HG03159 (cell line): ENCODE data around the gene SBNO2.

Source experiments
- ATAC-seq: cut with Tn5 transposase; IDR thresholded peaks from one replicate; pipeline ENCODE4 v1.9.1; 2021; ENCODE audit warnings: mild to moderate bottlenecking, moderate library complexity; ENCODE audit not compliant: unreplicated experiment

Gene SBNO2, protein sequence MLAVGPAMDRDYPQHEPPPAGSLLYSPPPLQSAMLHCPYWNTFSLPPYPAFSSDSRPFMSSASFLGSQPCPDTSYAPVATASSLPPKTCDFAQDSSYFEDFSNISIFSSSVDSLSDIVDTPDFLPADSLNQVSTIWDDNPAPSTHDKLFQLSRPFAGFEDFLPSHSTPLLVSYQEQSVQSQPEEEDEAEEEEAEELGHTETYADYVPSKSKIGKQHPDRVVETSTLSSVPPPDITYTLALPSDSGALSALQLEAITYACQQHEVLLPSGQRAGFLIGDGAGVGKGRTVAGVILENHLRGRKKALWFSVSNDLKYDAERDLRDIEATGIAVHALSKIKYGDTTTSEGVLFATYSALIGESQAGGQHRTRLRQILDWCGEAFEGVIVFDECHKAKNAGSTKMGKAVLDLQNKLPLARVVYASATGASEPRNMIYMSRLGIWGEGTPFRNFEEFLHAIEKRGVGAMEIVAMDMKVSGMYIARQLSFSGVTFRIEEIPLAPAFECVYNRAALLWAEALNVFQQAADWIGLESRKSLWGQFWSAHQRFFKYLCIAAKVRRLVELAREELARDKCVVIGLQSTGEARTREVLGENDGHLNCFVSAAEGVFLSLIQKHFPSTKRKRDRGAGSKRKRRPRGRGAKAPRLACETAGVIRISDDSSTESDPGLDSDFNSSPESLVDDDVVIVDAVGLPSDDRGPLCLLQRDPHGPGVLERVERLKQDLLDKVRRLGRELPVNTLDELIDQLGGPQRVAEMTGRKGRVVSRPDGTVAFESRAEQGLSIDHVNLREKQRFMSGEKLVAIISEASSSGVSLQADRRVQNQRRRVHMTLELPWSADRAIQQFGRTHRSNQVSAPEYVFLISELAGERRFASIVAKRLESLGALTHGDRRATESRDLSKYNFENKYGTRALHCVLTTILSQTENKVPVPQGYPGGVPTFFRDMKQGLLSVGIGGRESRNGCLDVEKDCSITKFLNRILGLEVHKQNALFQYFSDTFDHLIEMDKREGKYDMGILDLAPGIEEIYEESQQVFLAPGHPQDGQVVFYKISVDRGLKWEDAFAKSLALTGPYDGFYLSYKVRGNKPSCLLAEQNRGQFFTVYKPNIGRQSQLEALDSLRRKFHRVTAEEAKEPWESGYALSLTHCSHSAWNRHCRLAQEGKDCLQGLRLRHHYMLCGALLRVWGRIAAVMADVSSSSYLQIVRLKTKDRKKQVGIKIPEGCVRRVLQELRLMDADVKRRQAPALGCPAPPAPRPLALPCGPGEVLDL (N-terminal part only)

DNA sequence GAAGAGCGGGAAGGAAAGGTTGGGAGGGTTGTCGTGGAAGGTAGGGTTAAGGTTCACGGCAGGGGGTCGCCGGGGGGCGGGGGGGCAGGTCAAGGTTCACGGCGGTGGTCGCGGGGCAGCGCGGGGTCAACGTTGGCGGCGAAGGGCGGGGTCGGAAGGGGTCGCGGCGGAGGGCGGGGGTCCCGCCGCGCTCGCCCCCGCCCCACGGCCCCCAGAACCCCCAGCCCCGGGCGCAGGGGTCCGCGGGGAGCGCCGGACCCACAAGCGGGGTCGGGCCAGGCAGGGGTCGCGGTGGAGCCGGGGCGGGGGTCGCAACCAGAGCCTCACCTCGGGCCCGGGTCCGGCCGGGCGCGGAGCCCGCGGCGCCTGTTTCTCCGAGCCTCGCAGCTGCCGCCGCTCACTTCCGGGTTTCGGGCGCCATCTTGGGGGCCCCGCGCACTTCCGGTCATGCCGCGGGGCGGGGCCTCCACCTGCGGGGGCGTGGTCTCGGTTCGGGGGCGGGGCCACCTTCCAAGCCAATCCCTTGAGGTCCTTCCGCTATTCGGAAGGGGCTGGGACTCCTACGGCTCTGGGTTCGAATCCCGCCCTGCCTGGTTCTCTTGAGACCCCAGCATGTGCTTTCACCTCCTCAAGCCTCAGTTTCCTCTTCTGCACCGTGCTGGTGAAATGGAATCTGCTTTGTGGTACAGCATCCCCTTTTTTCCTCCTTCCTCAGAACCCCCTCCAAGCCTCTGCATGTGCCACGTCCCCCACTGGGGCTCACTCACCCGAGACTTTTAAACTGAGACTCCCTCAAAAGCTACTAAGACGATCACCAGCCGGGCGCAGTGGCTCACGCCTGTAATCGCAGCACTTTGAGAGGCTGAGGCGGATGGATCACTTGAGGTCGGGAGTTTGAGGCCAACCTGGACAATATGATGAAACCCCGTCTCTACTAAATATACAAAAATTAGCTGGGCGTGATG lies at the start of gene SBNO2:
TSS of gene SBNO2 (minus strand) at position 424 of the 965 bp plus-strand sequence. CDS start 19,992 bp downstream, outside the sequence.
- ATAC-seq: peak; percentile 65

DNA sequence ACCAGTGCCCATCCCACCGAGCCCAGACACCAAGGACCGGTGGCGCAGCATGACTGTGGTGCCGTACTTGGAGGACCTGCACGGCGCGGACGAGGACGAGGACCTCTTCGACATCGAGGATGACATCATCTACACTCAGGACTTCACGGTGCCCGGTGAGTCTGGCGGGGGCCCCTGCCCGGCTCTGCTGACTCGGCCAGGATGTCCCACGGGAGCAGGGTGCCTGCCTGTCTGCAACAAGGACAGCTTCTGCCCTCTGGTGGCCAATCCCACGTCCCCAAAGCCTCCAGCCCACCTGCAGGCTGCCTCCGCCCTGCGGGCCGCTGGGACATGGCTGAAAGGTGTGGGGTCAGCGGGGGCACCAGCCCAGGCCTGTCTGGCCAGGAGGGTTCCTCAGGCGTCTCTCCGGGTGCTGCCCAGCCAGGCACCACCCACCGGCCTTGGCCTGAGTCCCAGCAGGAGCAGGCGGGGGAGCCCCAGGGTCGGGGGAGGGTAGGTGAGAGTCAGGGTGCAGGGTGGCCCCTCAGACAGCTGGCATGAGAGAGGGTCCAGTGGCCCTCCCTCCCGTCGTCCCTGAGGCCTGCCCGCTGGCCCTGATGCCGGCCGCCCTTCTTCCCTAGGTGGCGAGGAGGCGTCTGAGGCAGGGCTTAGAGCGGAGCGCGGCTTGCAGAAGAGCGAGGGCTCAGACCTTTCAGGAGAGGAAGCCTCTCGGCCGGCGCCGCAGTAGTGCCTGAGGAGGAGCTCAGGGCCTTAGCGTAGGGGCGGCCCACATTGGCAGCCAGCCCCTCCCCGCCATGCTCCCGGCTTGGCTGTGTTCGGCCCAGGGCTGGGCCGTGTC lies 49.2 kb upstream of the SBNO2 start:
- no peak for ATAC-seq

DNA sequence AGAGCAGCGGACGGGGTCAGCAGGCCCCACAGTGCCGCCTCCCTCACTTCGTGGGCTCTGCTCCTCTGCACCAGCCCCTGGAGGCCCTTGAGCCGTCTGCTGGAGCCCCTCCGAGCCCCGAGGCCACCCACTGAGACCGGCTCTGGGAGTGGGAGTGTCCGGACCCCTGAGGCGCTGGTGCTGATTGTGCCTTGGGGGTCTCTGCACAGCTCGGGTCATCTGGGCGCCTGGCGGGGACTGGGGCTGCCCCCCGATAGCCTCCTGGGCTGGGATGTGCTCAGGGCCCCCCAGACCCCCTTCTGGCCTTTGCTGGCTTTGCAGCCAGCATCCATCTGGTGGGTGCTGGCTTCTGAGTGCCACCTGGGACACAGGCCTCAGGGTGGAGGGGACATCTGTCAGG lies 48.3 kb upstream of the SBNO2 start:
- ATAC-seq: no peak

DNA sequence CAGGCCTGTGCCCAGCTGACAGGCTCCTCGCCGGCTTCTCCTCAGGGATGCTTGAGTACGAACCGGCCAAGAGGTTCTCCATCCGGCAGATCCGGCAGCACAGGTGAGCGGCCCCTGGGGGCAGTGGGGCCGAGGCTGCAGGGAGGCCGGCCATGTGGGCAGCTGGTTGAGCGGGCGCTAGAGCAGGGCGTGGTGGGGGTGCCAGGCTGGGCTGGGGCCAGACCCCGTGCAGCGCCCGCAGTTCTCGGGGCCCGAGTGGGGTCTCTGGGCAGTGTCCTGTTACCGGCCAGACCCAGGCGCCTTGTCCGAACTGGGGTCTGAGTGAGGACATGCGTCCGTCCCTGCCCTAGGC lies 47.8 kb upstream of the SBNO2 start:
- ATAC-seq: no peak

DNA sequence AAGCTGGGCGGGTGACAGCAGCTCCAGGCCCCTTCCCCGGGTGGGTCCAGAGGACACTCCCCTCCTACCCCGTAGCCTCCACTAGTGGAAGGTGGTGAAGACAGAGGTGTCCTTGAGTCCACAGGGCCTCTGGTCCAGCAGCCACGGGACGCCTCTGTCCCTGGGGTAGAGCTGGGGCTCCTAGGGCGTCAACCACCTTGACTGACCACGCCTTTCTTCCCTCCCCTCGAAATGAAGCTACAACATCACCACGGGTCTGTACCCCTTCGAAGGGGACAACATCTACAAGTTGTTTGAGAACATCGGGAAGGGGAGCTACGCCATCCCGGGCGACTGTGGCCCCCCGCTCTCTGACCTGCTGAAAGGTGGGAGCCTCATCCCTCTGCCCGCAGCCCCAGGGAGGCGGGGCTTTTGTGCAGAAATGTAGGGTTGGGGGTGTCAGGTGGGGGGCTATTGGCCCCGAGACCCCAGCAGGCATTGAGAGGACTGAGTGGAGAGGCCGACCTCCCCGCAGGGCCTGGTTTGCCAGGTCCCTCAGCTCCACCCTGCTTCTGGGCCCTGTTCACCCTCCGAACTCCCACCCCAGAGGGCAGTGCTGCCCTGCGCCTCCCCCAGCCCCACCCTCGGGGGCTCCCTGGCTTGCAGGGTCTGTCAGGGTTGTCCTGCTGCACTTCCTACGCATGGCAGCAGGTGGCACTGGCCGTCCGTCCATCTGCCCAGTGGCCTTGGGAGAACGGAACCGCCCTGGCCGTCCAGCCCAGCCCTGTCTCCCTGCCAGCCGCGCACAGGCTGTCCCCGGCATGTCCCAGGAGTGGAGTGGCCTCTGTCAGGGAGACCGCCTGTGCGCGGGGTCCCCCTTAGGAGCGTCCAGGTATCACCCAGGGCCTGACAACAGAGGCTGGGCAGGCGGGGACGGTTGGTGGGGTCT lies 47.2 kb upstream of the SBNO2 start:
- ATAC-seq: no peak

DNA sequence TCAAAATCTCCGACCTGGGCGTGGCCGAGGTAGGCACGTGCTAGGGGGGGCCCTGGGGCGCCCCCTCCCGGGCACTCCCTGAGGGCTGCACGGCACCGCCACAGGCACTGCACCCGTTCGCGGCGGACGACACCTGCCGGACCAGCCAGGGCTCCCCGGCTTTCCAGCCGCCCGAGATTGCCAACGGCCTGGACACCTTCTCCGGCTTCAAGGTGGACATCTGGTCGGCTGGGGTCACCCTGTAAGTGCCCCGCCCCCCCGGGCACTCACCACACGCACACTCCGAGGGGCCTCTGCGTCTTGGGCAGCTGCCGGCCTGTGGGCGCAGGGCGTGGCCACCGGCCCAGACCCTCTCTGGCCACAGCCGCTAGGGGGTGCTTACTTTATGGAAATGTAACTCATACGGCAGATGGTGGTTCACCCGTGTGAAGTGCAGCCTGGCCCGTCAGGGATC lies 46.4 kb upstream of the SBNO2 start:
- no peak for ATAC-seq

DNA sequence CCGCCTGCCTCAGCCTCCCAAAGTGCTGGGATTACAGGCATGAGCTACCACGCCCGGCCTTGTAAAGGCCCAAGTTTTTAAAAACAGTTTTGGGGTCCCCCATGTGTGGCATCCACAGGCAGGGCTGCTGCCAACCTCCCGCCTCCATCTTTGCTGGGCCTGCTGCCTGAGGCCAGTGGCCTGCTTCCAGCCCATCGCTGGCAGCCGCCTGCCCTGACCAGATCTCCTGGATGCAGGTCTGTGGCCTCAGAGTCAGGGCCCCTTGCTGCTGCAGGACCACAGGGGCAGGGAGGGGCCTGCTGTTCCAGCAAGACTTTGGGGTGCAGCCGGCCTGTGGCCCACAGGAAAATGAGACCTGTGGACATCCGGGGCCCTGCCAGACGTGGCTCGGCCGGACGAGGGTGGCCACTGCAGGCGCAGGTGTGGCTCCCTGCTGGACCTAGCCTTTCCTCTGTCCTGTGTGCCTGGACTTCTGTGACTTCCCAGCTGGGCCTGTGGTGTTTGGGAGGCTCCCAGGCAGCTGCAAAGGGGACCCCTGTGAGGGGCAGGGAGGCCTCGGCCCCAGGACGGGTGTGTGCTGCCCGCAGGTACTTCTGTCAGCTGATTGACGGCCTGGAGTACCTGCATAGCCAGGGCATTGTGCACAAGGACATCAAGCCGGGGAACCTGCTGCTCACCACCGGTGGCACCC lies 45.9 kb upstream of the SBNO2 start:
- ATAC-seq: no peak

DNA sequence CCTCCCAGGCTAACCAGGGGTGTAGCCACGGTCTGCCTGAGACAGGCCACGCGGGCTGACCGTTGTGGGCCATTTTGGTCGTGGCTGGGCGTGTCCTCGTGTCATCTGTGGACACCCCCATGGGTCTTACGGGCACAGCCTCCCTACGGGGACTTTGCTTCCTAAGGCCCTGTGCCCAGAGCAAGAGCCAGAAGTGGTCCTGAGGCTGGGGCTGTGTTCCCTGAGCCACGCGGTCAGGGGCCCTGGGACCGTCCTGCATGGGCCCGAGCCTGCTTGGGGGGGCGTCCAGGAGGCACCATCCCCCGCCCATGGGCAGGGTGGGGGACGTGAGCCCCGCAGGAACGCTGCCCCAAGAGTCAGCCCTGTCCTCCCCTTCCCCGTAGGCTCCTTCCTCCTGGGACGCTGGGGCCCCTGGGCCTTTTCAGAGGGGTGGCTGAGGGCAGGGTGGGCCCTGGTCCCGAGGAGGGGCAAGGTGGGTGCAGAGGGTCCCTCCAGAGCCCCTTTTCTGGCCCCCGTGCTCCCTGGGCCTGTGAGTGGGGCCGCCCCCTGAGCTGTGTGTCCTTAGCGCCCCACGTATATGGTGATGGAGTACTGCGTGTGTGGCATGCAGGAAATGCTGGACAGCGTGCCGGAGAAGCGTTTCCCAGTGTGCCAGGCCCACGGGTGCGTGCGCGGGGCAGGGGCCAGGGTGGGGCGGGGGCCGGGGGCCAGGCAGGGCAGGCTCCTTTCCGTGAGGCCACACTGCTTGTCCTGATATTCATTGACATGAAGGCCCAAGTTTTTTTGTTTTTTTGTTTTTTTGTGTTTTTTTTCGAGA lies 44.9 kb upstream of the SBNO2 start:
- ATAC-seq: no peak

DNA sequence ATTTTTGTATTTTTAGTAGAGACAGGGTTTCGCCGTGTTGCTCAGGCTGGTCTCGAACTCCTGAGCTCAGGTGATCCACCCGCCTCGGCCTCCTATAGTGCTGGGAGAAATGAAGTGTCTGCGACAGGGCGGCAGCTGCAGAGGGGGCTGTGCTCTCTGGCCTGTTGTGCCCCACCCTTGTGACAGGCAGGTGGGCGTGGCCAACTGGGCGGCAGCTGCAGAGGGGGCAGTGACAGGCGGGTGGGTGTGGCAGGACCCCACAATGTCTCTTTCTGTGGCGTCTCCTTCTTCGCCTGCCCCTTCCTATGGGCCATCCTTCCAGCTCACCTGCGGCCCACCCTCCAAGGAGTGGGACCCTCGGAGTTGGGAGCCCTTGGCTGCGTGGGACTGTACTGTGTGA lies 43.3 kb upstream of the SBNO2 start:
- no peak for ATAC-seq

DNA sequence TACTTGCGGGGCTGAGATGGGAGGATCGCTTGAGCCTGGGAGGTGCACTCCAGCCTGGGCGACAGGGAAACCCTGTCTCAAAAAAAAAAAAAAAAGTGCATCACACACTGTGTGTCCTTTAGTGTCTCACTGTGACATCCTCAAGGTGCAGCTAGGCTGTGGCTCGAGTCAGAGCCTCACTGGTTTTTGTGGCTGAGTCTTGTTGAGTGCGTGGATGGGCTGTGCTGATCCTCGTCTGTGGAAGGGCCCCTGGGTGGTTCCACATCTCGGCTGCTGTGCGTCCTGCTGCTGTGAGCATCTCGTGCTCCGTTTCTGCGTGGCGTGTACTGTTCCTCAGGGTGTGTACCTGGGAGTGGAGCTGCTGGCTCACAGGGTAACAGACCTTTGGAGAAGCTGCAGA lies 42.7 kb upstream of the SBNO2 start:
- ATAC-seq: no peak

DNA sequence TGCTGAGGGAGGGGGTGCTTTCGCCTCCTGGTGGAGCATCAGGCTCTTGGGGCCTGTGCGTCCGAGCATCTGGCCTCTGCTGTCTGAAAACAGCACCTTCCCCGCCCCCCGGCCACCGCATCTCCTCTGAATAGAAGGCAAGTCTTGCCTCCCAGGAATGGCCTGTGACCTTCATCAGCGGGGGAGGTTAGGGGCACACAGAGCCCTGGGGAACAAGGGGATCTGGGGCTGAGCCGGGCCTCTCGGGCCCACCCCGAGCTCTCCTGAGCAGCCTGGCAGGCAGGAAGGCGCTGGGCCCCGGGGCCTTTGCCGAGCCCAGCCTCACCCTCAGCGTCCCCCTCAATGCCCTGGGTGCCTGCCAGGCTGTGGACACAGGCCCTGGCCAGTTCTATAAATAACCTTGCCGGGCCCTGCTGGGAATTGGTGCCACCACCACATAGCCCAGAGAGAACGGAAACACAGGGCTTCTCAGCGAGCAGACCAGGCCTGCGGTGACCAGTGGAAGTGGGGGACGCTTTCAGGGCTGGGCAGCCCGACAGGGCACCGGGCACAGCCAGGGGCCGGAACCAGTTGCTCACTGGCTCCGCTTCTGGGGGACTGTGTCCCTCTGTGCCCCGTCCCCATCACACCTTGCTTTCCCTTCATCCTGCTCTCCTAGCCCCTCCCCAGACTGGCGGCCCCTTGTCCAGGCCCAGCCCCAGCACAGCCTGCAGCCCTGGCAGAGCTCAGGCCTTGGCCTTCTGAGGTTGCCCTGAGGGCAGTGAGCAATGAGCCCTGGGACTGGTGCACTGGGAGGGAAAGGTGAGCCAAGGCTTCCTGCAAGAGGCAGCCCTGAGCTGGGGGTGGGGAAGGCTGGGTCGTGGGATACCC lies 41.0 kb upstream of the SBNO2 start:
- no peak for ATAC-seq

DNA sequence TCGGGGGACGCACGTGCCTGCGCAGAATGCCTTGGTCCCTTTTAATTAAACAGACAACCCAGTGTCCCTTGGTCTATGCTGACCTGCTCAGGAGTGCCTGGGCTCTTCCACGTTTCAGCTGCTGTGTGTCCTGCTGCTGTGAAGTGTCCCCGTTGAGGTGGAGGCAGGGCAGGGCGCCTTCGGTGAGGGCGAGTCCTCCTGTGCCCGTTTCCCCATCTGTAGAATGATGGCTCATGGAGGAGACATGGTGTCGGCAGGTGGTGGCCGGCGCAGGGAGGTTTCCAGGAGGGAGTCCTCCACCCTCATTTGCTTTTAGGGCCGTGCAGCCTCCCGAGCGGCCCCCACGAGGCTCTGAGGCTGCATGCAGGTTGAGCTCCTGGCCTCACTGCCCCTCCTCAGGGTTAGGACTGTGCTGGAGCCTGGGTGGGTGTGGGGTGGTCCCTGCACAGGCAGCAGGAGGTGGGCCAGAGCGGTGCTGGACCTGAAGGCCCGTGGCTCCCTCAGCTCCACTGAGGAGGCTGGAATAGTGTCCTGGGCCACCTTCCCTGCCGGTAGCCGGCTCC lies 40.3 kb upstream of the SBNO2 start:
- no peak for ATAC-seq

DNA sequence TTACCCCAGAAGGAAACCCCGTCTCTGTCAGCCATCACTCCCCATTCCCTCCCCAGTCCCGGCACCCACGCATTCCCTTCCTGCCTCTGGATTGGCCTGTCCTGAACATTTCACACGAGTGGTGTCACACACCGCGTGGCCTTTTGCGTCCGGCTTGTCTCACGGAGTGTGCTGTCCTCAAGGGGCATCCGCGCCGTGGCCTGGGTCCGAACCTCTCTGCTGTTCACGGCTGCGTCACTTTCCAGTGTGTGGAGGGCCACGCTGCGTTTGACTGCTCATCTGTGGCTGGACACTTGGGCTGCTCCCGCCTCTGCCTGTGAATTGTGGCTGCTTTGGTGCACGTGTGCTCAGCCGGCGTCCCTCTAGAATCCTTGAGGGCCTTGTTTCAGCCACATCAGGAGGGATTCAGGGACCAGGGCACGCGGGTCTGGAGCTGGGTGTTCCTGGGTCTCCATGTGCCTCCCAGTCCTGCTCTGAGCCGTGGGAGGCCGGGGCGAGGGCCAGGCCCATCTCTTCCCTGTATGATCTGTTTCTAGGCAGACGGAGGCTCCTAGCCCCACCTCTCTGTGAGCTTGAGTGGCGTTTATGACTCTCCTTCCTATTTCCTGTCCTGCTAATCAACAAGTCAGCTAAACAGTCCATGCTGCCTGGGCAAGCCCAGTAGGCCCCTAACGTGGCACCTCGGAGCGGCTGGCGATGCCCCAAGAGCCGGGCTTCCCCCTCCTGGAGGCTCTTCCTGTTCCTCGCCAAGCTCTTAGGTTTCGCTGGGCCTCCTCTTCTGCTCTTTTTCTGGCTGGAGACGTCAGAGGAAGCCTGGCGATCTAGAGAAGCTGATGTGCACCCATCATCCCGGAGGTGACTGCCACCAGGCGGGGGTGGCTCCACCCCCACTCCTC lies 39.6 kb upstream of the SBNO2 start:
- no peak for ATAC-seq

DNA sequence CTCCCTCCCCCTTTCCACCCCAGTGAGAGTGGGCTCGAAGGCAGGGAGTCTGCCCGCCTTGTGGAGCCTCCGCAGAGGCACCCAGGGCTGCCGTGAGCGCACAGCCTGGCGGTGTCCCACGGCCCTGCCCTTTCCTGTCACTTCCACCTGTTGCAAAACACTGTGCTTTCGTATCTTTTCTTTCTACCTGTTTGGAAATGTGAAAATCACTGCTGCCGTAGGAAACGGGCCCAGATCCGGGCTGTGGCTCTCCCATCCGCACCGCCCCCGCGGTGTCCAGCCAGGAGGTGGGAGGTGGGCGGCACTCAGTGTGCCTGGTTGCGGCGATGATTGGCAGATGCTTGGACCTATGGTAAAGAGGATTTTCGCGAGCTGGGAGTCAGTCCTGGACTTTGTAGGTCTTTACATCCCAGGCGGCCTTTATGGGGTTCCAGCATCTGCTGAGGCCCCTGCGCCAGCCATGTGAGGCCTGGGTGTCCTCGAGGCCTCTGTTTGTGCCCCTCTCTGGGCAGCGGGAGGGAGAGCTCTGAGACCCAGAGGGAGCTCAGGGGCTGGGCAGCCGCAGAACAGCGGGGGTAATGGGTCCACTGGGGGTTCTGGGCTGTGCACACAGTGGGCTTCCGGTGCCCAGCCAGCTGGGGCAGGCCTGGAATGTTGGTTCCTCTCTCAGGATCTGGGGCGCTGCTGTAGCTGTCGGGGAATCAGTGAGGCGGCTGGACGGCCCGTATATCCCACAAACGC lies 37.6 kb upstream of the SBNO2 start:
- ATAC-seq: no peak
